ENCODE results near the gene FABP7.

DNA sequence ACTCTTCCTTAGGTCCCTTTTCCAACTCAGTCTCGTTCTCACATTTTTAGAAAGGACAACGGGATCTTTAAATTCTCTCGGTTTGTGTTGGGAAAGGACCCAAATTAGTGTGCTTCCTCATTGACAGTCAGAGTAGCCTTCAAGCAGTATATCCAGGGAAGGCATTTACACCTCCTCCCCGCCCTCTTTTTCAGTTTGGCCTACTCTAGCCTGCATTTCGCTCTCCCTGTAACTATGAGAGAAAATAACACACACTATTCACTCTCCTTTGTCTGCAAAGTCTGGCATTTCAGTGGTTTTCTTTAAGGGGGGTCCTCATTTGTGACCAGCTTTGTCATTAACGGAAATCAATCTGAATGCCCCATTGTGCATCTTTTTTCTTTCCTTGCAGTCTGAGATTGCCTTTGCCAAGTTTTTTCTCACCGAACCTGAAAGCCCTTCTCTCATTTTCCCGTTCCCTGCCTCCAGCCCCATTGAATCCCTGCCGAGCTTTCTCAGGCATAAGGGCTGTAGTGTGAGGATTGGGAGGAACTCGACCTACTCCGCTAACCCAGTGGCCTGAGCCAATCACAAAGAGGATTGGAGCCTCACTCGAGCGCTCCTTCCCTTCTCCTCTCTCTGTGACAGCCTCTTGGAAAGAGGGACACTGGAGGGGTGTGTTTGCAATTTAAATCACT is 393 bp upstream of the FABP7 start:
- TF ChIP-seq OSR1 (CRISPR knock-in tag; IDR thresholded peaks at IDR 0.05) = no peak
- TF ChIP-seq, protein P1, sequence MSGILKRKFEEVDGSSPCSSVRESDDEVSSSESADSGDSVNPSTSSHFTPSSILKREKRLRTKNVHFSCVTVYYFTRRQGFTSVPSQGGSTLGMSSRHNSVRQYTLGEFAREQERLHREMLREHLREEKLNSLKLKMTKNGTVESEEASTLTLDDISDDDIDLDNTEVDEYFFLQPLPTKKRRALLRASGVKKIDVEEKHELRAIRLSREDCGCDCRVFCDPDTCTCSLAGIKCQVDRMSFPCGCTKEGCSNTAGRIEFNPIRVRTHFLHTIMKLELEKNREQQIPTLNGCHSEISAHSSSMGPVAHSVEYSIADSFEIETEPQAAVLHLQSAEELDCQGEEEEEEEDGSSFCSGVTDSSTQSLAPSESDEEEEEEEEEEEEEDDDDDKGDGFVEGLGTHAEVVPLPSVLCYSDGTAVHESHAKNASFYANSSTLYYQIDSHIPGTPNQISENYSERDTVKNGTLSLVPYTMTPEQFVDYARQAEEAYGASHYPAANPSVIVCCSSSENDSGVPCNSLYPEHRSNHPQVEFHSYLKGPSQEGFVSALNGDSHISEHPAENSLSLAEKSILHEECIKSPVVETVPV (CRISPR knock-in tag; IDR thresholded peaks at IDR 0.05) = no peak
- no peak for TF ChIP-seq ZNF8 (CRISPR knock-in tag; IDR thresholded peaks at IDR 0.05)
- TF ChIP-seq, protein P2, sequence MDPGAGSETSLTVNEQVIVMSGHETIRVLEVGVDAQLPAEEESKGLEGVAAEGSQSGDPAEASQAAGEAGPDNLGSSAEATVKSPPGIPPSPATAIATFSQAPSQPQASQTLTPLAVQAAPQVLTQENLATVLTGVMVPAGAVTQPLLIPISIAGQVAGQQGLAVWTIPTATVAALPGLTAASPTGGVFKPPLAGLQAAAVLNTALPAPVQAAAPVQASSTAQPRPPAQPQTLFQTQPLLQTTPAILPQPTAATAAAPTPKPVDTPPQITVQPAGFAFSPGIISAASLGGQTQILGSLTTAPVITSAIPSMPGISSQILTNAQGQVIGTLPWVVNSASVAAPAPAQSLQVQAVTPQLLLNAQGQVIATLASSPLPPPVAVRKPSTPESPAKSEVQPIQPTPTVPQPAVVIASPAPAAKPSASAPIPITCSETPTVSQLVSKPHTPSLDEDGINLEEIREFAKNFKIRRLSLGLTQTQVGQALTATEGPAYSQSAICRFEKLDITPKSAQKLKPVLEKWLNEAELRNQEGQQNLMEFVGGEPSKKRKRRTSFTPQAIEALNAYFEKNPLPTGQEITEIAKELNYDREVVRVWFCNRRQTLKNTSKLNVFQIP (CRISPR knock-in tag; IDR thresholded peaks at IDR 0.05; ENCODE audit: borderline replicate concordance, low read depth) = no peak
- no peak for TF ChIP-seq RARB (CRISPR knock-in tag; IDR thresholded peaks at IDR 0.05)
- TF ChIP-seq, protein P3, sequence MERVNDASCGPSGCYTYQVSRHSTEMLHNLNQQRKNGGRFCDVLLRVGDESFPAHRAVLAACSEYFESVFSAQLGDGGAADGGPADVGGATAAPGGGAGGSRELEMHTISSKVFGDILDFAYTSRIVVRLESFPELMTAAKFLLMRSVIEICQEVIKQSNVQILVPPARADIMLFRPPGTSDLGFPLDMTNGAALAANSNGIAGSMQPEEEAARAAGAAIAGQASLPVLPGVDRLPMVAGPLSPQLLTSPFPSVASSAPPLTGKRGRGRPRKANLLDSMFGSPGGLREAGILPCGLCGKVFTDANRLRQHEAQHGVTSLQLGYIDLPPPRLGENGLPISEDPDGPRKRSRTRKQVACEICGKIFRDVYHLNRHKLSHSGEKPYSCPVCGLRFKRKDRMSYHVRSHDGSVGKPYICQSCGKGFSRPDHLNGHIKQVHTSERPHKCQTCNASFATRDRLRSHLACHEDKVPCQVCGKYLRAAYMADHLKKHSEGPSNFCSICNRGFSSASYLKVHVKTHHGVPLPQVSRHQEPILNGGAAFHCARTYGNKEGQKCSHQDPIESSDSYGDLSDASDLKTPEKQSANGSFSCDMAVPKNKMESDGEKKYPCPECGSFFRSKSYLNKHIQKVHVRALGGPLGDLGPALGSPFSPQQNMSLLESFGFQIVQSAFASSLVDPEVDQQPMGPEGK (CRISPR knock-in tag; IDR thresholded peaks at IDR 0.05; ENCODE audit: borderline replicate concordance) = no peak
- TF ChIP-seq TOX (CRISPR knock-in tag; IDR thresholded peaks at IDR 0.05; ENCODE audit: borderline replicate concordance) = no peak
- no peak for TF ChIP-seq ZC3H10 (CRISPR knock-in tag; IDR thresholded peaks at IDR 0.05)
- TF ChIP-seq ISL1 (CRISPR knock-in tag; IDR thresholded peaks at IDR 0.05) = no peak
